HG03575 (cell line): Measurements from ENCODE around the gene MAP3K10.
"Not testable (repeated sequence)": the region's sequence is repeated elsewhere in the genome, so short reads cannot be mapped to it uniquely, and the experiment has no call there.

Experiments used
- ATAC-seq: cut with Tn5 transposase; IDR thresholded peaks from one replicate; pipeline ENCODE4 v1.9.1; 2021; ENCODE audit not compliant: unreplicated experiment, insufficient number of reproducible peaks, low FRiP score; ENCODE audit errors: extremely low read depth

Gene MAP3K10

GRCh38 chr19:40190891-40191835 is at the start of gene MAP3K10:
MAP3K10 (plus strand) TSS chr19:40191426; CDS start chr19:40192032, 606 bp downstream.
- no peak for ATAC-seq

- no peak for ATAC-seq
Measured at GRCh38 chr19:40141551-40141950, 49.7 kb upstream of the MAP3K10 start.

DNA sequence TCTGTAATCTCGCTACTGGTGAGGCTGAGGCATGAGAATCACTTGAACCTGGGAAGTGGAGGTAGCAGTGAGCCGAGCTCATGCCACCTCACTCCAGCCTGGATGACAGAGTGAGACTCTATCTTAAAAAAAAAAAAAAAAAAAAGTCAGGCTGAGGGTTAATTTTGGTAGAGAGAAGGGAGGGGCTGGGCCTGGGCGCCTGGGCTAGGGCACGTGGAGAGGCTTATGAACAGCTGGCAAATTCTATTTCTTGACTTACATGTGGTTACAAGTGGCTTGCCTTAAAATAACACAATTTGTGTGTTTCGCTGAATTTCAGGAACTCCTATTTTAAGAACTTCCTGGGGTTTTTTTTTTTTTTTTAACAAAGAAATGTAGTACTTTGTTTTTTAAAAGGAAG is 47.6 kb upstream of the MAP3K10 start:
- no peak for ATAC-seq

DNA sequence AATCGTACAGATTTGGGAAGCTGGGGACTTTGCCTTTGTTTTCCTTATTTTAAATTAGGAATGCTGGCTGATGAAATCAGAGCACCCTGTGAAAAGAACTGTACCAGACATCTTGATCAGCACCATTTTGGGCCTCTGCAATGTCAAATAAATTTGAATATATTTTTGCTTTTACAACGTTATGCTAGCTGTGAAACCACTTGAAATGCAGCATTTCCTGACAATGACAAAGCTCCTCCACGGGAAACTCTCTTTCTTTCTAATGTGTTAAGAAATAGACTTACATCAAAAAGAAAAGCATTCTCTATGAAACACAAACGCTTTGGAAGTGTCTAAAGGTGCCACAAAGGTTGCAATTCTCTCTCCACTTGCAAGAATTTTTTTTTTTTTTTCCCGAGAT is 47.1 kb upstream of the MAP3K10 start:
- no peak for ATAC-seq

- no peak for ATAC-seq
Measured at GRCh38 chr19:40144947-40145748, 46.1 kb upstream of the MAP3K10 start.

GRCh38 chr19:40145749-40146029 is 45.5 kb upstream of the MAP3K10 start:
- not testable (repeated sequence) for ATAC-seq

GRCh38 chr19:40147338-40147692 is 43.9 kb upstream of the MAP3K10 start:
- ATAC-seq = no peak

DNA sequence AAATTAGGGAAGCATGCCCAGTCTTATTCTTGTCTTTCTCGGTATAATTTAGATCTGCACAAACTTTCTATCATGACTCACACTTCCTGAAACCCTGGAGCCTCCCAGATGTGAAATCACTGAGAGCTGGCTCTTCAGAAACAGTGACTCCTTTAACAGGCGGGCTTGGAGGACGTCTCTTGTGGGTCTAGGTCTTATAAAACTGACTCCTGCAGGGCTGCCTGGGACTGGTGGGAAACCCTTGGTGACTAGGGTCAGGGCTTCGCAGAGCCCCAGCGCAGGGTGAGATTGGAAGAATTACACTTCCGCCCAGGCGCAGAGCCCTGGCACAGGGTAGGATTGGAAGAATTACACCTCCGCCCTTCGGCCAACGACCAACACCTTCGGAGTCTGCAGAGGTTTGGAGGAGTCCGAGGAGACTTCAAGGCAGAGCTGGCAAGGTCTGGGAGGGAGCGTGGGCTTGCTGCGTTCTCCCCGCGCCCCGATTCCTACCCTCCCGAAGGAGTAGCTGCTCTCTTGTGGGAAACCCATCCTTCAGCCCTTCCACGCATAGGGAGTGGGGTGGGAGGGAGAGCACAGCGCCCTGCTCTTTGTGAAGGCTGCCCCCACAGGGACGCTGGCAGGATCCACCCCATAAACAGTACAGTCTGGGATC is 43.4 kb upstream of the MAP3K10 start:
- no peak for ATAC-seq

GRCh38 chr19:40149501-40149900 is 41.7 kb upstream of the MAP3K10 start:
- ATAC-seq = no peak

DNA sequence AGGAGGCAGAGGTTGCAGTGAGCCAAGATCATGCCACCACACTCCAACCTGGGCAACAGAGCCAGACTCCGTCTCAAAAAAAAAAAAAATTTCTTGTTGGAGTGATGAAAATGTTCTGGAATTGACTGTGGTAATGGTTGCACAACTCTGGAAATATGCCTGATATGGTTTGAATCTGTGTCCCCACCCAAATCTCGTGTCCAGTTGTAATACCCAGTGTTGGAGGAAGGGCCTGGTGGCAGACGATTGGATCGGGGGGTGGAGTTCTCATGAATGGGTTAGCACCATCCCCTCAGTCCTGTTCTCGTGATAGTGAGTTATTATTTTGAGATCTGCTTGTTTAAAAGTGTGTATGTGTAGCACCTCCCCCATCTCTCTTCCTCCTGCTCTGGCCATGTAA is 41.1 kb upstream of the MAP3K10 start:
- ATAC-seq = no peak

- ATAC-seq = no peak
Measured at GRCh38 chr19:40154121-40154680, 37.0 kb upstream of the MAP3K10 start.

DNA sequence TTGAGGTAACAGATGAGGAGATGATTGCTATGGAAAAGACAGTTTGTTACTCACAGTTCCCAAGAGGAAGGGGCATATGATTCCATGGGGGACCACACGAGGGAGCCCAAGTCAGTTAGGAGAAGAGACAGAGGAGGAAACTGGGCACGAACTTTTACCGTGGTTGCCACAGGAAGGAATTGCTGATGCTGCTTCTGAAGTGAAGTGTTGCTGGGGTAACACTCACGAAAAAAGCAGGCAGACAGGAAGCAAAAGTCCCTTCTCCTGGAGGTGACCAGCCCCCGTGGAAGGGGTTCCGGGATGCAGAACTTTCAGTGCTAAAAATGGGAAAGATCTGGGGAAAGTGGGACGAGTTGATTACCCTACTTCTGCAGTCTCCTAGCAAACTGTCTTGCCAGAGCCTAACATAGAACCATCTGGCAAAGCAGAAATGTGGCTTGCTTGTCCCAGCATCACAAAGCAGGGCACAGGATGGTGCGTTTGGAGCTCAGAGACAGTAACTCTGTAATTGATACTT is 35.4 kb upstream of the MAP3K10 start:
- ATAC-seq = no peak

DNA sequence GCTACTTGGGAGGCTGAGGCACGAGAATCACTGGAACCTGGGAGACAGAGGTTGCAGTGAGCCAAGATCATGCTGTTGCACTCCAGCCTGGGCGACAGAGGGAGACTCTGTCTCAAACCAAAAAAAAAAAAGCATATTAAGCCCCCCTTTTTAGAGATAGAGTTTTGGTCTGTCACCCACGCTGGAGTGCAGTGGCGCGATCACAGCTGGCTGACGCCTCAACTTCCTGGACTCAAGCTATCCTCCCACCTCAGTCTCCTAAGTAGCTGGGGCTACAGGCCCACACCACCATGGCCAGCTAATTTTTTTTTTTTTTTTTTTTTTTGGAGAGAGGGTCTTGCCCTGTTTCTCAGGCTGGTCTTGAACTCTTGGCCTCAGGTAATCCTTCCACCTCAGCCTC is 34.2 kb upstream of the MAP3K10 start:
- no peak for ATAC-seq

DNA sequence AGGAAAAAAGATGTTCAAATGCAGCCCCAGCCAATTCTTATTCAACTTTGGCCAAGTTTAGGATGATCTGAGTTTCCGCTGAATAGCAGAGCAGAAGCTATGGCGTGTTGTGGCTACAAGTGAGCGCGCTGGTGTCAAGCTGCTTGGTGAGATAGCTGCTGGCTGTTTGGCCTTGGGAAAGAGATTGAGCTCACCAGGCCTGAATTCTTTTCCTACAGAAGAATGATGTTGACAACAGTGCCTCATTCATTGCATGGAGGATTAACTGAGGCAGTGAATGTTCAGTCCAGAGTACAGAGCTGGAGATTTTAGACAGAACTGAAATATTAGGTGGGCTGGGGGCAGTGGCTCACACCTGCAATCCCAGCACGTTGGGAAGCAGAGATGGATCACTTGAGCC is 31.5 kb upstream of the MAP3K10 start:
- ATAC-seq = no peak

- no peak for ATAC-seq
Measured at GRCh38 chr19:40162104-40162503, 29.1 kb upstream of the MAP3K10 start.

DNA sequence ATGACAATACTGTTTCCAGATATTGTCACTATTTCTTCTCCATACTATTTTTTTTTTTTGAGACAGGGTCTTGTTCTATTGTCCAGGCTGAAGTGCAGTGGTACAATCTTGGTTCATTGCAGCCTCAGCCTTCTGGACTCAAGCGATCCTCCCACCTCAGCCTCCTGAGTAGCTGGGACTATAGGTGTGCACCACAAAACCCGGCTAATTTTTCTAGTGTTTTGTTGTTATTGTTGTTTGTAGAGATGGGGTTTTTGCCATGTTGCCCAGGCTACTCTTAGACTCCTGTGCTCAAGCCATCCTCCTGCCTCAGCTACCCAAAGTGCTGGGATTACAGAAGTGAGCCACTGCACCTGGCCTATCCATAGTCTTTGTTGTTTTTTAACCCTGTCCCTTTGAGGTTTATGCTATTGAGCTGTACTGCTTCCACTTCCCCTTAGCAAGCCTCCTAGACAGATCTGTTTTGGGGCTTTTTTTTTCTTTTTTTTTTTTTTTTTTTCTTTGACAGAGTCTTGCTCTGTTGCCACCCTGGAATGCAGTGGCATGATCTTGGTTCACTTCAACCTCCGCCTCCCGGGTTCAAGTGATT is 27.6 kb upstream of the MAP3K10 start:
- ATAC-seq = no peak

GRCh38 chr19:40165362-40165937 is 25.8 kb upstream of the MAP3K10 start:
- ATAC-seq = no peak

- ATAC-seq = not testable (repeated sequence)
Measured at GRCh38 chr19:40169482-40170302, 21.5 kb upstream of the MAP3K10 start.
